Left ventricle myocardium inferior (tissue), 1 donor: ENCODE results near the gene GOLGA8J. TPM values are rescaled to one million over a fixed set of nuclear protein-coding genes. Genes with fewer than 3 reads are reported as not detected.

Experiments
- DNase-seq: peaks from one replicate; pipeline ENCODE4 v3.0.0-alpha.2; 2020
- H3K27ac ChIP-seq: fragments of 200-600 bp; replicated peaks from 2 replicates; pipeline ENCODE4 v1.8.0; 2021
- H3K27me3 ChIP-seq: fragments of 200-600 bp; 2 replicates; pipeline ENCODE4 v1.8.0; 2021; ENCODE audit warnings: low read depth
- H3K36me3 ChIP-seq: fragments of 200-600 bp; 2 replicates; pipeline ENCODE4 v1.8.0; 2021
- H3K4me1 ChIP-seq: fragments of 200-600 bp; 2 replicates; pipeline ENCODE4 v1.8.0; 2021
- H3K4me3 ChIP-seq: fragments of 200-600 bp; 2 replicates; pipeline ENCODE4 v1.8.0; 2021; ENCODE audit warnings: mild to moderate bottlenecking, moderate library complexity
- H3K9me3 ChIP-seq: fragments of 200-600 bp; replicated peaks from 2 replicates; pipeline ENCODE4 v1.8.0; 2021
- intact Hi-C: fragments of 100-400 bp; cut with micrococcal nuclease; formaldehyde crosslinking; loops from one replicate; pipeline ENCODE4 v1.11.0; 2022
- total RNA-seq: library from RNA; stranded (reverse); fragmentation: NEBNext Ultra II Directional; extraction: Animal tissue kit (Norgen Biotek cat#: 25700); gene quantifications from one replicate; pipeline ENCODE4 v1.2.1, GENCODE V29; 2021
- TF ChIP-seq, protein P1 (sequence below): fragments of 200-600 bp; IDR thresholded peaks from 2 replicates; pipeline ENCODE4 v1.8.0; 2021; ENCODE audit warnings: antibody characterized with exemption, mild to moderate bottlenecking, borderline replicate concordance
- donor health status: DM: no; HTN: yes; CAD: no; lungs with severe emphysema.

The GOLGA8J gene
- total RNA-seq, 1 donor from 2014 or later = 0.41 TPM

DNA sequence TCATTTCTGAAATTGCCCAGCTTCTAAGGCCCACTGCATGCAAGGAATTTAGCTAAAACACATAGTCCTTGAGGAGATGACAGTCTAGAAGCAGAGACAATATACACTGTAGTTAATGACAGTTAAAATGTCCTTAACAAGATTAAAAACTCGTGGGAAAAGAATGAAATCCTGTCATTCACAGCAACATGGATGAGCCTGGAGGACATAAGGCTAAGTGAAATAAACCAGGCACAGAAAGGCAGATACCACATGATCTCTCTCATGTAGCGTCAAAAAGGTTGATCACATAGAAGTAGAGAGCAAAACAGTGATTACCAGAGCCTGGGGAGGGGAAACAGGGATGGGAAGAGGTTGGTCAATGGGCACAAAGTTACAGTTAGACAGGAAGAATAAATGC is 36.3 kb upstream of the GOLGA8J start:
- Histone ChIP-seq H3K27ac (no peak overlapping the region), H3K27me3 (peaks cover 49% of the 10 kb centered on the region), H3K4me3 (no peak overlapping the region), H3K4me1 (no peaks in the 10 kb centered on the region), H3K9me3 (no peaks in the 10 kb centered on the region), H3K36me3 (no peaks in the 10 kb centered on the region)
- no peak for DNase-seq
- TF ChIP-seq, protein P1, sequence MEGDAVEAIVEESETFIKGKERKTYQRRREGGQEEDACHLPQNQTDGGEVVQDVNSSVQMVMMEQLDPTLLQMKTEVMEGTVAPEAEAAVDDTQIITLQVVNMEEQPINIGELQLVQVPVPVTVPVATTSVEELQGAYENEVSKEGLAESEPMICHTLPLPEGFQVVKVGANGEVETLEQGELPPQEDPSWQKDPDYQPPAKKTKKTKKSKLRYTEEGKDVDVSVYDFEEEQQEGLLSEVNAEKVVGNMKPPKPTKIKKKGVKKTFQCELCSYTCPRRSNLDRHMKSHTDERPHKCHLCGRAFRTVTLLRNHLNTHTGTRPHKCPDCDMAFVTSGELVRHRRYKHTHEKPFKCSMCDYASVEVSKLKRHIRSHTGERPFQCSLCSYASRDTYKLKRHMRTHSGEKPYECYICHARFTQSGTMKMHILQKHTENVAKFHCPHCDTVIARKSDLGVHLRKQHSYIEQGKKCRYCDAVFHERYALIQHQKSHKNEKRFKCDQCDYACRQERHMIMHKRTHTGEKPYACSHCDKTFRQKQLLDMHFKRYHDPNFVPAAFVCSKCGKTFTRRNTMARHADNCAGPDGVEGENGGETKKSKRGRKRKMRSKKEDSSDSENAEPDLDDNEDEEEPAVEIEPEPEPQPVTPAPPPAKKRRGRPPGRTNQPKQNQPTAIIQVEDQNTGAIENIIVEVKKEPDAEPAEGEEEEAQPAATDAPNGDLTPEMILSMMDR = no peak
- intact Hi-C loops = no loop called here

DNA sequence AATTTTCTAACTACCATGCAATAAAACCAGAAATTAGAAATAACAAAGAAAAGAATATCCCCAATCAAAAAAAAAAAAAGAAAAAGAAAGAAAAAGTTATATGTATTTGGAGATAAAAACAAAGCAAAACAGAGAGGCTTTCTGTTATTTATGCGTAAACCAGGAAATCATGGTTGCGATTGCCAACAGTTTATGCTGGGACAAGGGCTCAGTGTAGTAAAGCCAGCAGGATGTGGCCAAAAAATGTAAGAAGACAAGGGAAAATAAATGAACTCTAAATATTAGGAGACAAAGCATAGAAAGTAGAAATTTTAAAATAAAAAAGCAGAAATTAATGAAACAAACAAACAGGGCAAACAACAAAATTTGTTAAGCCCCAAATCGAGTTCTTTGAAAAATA is 27.2 kb upstream of the GOLGA8J start:
- Histone ChIP-seq H3K36me3 (no peaks in the 10 kb centered on the region), H3K9me3 (no peaks in the 10 kb centered on the region), H3K4me3 (no peak overlapping the region), H3K4me1 (no peaks in the 10 kb centered on the region), H3K27me3 (peaks cover 18% of the 10 kb centered on the region), H3K27ac (no peak overlapping the region)
- DNase-seq = no peak
- TF ChIP-seq, protein P1 = no peak
- intact Hi-C loops = no loop called here

DNA sequence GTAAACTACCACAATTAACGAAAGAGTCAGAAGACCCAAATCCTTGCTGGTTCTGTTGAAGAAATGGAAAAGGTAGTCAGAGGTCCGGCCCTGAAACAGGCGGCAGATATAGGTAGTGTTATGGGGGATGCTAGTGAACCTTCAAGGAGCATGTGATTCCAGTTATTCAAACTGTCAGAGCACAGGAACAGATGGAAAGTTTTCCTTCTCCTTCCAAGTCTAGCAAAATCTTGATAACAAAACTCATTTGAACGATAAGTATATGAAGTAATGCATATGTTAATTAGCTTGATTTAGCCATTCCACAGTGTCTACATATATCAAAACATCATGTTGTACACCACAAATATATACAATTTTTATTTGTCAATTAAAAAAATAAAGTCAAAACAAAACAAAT is 26.6 kb upstream of the GOLGA8J start:
- H3K36me3 ChIP-seq = no peaks in the 10 kb centered on the region
- DNase-seq = no peak
- H3K4me3 ChIP-seq = no peak overlapping the region
- peaks cover 13% of the 10 kb centered on the region for H3K27me3 ChIP-seq
- H3K4me1 ChIP-seq = no peaks in the 10 kb centered on the region
- H3K27ac ChIP-seq = no peak overlapping the region
- H3K9me3 ChIP-seq = no peaks in the 10 kb centered on the region
- intact Hi-C loops = no loop called here
- TF ChIP-seq, protein P1 = no peak

DNA sequence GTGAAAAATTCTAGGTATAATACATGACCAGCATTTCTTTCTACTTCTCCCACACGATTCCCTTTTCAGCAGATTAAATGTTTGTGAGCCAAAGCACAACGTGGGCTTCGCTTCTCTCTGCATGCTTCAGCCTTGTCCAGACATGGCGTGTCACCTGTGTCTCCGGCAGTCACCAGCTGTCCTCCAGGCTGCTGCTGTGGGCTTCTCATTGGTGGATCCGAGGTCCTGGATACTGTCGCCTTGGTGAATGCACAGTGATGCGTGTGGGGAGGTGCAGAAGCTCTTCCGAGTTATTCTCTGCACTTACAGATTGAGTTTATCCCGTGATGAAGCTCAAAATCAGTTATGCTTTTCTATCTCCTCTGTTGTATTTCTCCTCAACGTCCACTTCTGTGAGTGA is 23.0 kb upstream of the GOLGA8J start:
- Histone ChIP-seq H3K4me1 (no peaks in the 10 kb centered on the region), H3K27me3 (peaks cover 7% of the 10 kb centered on the region), H3K36me3 (no peaks in the 10 kb centered on the region), H3K27ac (no peak overlapping the region), H3K9me3 (no peaks in the 10 kb centered on the region), H3K4me3 (no peak overlapping the region)
- intact Hi-C loops = loop anchor here (10.0 kb wide), 1 partner anchor 395 kb away; no protein-coding TSS in a partner anchor
- TF ChIP-seq, protein P1 = no peak
- DNase-seq = no peak

DNA sequence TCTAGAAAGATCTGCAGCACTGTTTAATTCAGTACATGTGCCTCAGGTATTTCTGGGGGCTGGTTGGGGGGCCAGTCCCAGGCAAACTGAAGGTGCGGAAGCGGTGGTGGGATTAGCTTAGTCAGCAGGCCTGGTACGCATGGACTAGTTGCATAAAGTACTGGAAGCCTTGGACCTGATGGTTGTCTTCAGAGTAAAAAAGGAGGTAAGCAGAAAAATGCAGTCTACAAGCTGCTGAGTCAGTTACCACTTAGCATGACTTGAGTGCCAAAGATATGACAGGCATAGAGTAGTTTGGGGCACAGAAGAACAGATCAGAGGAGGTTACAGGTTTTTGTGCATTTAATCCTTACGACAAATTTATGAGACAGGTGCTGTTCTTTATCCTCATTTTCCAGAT is 19.9 kb upstream of the GOLGA8J start:
- H3K36me3 ChIP-seq = no peaks in the 10 kb centered on the region
- H3K4me3 ChIP-seq = no peak overlapping the region
- no peak for DNase-seq
- H3K4me1 ChIP-seq = no peaks in the 10 kb centered on the region
- H3K27me3 ChIP-seq = peaks cover under 1% of the 10 kb centered on the region
- TF ChIP-seq, protein P1 = no peak
- no peaks in the 10 kb centered on the region for H3K9me3 ChIP-seq
- intact Hi-C loops = loop anchor here (10.0 kb wide), 1 partner anchor 398 kb away; no protein-coding TSS in a partner anchor
- no peak overlapping the region for H3K27ac ChIP-seq
